Activated T-cell treated with anti-CD3 and anti-CD28 coated beads for 48 hours (primary cell): Measurements from ENCODE around the gene OSBPL5.

Source experiments
- DNase-seq: peaks from one replicate; pipeline ENCODE4 v3.0.0-alpha.2; 2020; ENCODE audit warnings: low read depth

The OSBPL5 gene

GRCh38 chr11:3162410-3163240 lies 2.5 kb downstream of the OSBPL5 start:
- DNase-seq: no peak

- no peak for DNase-seq
These were observed 3.2 kb downstream of the OSBPL5 start for GRCh38 chr11:3161720-3162409.

GRCh38 chr11:3161309-3161708 lies 3.8 kb downstream of the OSBPL5 start:
- no peak for DNase-seq

DNA sequence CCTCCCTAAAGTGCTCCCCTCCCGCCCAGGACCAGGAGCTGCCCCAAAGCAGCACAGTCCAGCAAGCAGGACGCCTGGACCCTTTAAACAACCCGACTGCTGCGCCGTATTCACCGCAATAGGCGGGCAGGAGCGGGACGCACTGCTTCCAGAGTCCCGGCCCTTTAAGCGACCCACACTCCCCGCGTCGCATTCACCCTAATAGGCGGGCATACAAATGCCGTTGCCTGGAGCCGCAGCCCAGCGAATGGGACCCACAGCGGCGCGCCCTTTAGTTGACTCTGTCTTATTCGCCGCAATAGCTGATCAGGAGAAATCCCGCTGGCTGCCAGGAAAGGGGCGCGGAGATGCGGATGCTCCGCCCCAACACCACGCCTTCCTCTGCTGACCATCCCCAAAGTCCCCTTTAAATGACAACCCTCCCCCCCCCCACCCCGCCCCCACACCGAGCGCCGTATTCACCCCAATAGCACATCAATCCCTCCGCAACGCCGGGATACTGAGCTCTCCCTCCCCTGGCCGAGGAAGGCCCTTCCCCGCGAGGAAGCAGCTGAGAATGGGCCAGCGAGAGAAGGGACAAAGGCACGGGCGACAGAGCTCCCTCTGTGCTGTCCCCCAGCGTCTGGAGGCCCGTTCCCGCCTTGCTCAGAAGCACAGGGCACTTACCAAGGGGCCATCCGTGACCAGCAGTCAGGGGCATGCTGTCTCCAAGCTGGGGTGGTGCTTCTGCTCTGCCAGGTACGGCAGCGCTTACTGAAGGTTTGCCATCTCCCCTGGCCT lies 4.7 kb downstream of the OSBPL5 start:
- DNase-seq: peak; percentile 33

- DNase-seq: no peak
These were observed 5.6 kb downstream of the OSBPL5 start for GRCh38 chr11:3159296-3160190.

DNA sequence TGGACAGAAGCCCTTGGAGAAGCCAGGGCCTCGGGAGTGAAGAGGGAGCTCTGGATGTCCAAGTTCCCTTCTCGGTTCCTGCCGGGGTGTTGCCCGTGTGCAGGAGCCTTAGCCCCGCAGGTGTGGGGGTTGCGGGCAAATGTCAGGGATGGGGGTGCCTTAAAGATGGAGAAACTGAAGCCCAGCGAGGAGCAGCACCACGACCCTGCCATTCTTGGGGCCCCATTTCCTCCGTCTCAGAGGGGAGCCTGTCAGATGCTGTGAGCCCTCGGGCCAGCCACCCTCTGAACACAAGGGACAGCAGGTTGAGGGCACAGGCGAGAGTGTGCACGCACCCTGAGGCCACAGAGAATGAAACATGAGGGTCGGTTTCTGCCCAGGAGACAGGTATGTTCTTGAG lies 6.3 kb downstream of the OSBPL5 start:
- DNase-seq: no peak

DNA sequence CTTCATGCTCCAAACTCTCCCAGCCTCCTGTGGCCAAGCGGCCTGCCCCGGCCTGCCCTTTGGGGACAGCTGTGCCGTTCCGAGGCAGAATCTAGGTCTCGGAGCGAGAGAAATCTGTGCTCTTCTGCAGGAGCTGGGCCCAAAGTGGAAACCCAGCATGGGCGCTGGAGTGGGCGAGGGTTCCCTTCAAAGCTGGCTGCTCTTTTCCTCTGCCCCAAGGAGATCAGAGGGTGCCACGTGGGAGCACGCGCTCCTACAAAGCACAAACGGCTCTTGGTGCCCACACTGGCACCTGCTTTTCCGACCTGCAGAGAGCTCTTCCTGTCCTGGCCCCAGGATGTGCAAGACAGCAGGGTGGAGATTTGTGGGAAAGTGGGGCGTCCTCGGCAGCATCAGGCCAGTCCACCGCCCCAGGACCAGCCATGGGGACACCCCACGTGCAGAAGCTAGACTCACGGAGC lies 6.9 kb downstream of the OSBPL5 start:
- DNase-seq: no peak

GRCh38 chr11:3157381-3158130 lies 7.6 kb downstream of the OSBPL5 start:
- DNase-seq: no peak

DNA sequence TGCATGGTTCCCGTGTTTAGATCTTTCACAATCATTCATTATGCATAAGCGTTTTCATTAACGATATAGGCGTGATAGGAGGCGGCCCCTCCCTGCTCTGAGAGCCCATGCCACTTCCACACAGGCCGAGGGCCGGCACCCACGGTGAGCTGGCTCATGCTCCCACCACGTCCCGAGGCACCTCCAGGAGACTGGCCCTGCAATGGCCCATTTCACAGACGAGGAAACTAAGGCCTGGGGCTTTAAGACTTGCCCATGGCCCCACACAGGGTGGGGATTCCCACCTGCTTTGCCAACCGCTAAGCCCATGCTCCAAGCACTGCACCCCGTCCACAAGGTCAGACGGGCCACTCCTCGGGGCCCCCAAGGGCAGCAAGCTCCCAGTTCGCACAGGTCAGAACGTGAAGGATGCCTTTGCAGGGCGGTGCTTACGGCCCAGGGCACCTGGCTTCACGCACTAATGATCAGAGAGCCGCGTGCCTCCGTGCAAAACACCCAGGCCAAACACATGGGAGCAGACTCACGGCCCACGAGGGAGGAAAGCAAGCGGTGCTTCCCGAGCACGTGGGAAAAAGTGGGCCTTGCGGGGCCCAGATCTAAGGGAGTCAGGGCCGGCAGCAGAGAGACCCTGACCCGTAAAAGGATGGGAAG lies 8.3 kb downstream of the OSBPL5 start:
- DNase-seq: no peak

- no peak for DNase-seq
These were observed 8.8 kb downstream of the OSBPL5 start for GRCh38 chr11:3156282-3156660.

DNA sequence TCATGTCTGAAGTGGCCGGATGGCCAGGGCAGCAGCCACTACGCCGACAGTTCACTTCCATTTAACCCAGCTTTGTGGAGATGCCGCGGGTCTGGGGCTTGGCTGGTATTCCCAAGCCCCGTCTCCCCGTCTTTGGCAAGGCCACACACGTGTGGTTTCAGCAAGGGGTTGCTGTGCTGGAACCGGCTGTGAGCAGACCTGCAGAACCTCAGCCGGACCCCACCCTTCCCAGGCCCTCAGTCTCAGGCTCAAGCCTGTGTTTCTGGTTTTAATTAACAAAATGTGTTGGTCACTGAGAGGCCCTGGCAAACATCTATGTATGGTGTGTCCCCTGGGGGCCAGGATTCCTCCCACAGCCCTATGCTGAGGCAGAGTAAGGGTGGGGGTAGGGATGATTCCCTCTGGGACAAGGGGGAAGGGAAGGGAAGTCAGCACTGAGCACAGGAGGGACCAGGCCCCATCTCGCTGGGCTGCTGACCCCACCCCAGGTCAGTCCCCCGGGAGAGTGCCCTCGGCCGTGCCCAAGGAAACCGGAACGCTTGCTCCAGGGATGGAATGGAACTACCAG lies 9.3 kb downstream of the OSBPL5 start:
- DNase-seq: no peak

- DNase-seq: no peak
These were observed 9.9 kb downstream of the OSBPL5 start for GRCh38 chr11:3155216-3155615.

DNA sequence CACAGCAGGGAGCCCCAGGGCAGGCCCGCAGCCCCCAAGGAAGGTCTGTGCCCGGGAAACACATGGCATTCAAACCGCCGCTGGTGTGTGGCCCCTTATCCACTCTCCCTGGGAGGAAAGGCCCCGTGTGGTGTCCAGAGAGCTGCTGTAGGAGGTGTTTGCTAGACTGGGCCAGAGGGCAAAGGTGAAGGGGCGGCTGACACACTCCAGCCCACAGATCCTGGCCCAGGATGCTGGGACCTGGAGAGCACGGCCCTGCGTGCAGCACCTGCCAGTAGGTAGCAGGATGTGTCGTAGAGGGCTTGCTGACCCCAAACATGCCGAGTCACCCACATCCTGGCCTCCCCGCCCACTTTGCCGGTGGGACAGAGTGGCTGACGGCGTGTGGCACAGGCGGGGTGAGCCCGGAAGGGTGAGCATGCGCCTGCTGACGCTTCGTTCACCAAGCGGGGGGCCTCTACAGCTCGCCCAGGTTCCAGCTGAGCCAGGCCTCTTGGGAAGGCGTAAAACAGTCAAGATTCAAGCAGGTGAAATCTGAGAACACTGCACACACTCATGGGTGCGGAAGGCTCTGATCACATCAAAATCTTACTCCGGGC lies 11.0 kb downstream of the OSBPL5 start:
- no peak for DNase-seq

- no peak for DNase-seq
These were observed 11.7 kb downstream of the OSBPL5 start for GRCh38 chr11:3153291-3153861.

GRCh38 chr11:3152471-3153110 lies 12.5 kb downstream of the OSBPL5 start:
- no peak for DNase-seq

GRCh38 chr11:3150726-3151125 lies 14.4 kb downstream of the OSBPL5 start:
- no peak for DNase-seq

- no peak for DNase-seq
These were observed 15.3 kb downstream of the OSBPL5 start for GRCh38 chr11:3149852-3150188.

- no peak for DNase-seq
These were observed 15.9 kb downstream of the OSBPL5 start for GRCh38 chr11:3148990-3149851.
